GM12878 (cell line): Measurements from ENCODE around the gene DDX39A. TPM values are rescaled to one million over a fixed set of nuclear protein-coding genes. Genes with fewer than 3 reads are reported as not detected.

Experiments
- ATAC-seq: fragments of 200-7000 bp; cut with Tn5 transposase; 3 replicates; pipeline ENCODE4 v1.9.1; 2020; ENCODE audit warnings: mild to moderate bottlenecking, moderate library complexity
- BruUV-seq: library from RNA; stranded (reverse); fragments of 400-500 nt; replicated peaks from 2 replicates; lab custom pipeline; 2021; lab: Mats Ljungman, UMichigan
- CTCF ChIA-PET: fragments of 300-600 bp; sonication (Branson Sonifier 250); formaldehyde crosslinking; extraction: SDS; loops from one replicate; lab custom pipeline; 2021; ENCODE audit warnings: inconsistent platforms; lab: Yijun Ruan, JAX
- POLR2A ChIA-PET: fragments of 350-600 bp; formaldehyde crosslinking; extraction: SDS; loops from one replicate; lab custom pipeline; 2021; ENCODE audit warnings: inconsistent platforms; lab: Charles Lee
- RAD21 ChIA-PET: fragments of 300-600 bp; sonication (Branson Sonifier 250); formaldehyde crosslinking; loops from one replicate; lab custom pipeline; 2023; ENCODE audit warnings: antibody characterized with exemption; ENCODE audit not compliant: unreplicated experiment; lab: Charles Lee
- SMC1A ChIA-PET: fragments of 300-600 bp; sonication (Branson Sonifier 250); formaldehyde crosslinking; loops from one replicate; lab custom pipeline; 2023; ENCODE audit not compliant: unreplicated experiment, uncharacterized antibody; lab: Charles Lee
- DNase-seq: peaks from one replicate; pipeline ENCODE4 v3.0.0-alpha.2; 2011; ENCODE audit warnings: low read depth, low spot score
- FAIRE-seq: peaks from 3 replicates; lab custom pipeline; 2011; peaks lifted over from hg19 to GRCh38; lab: Jason Lieb, UNC
- H2AFZ ChIP-seq: 2 replicates; pipeline ENCODE4 v1.6.0; 2011; ENCODE audit warnings: low read depth, low read length, control low read depth; ENCODE audit not compliant: control insufficient read depth
- H3K27ac ChIP-seq: 2 replicates; pipeline ENCODE4 v1.5.1; 2011; ENCODE audit warnings: control low read depth; ENCODE audit not compliant: control insufficient read depth, insufficient read depth
- H3K27me3 ChIP-seq, 2 experiments: replicated peaks in 1 of 2; 2 replicates each; pipeline versions ENCODE4 v1.6.0 to v1.6.1; 2011; ENCODE audit warnings: low read length in 1 of 2; ENCODE audit not compliant: control insufficient read depth in 2 of 2, insufficient read depth in 2 of 2
- H3K36me3 ChIP-seq, 2 experiments: 2 replicates each; pipeline ENCODE4 v1.5.1; 2011; ENCODE audit warnings: low read length in 1 of 2; ENCODE audit not compliant: control insufficient read depth in 2 of 2, insufficient read depth in 2 of 2
- H3K4me1 ChIP-seq: 2 replicates; pipeline ENCODE4 v1.6.1; 2011; ENCODE audit warnings: mild to moderate bottlenecking, low read length, moderate library complexity, mixed read lengths; ENCODE audit not compliant: control insufficient read depth, insufficient read depth
- H3K4me2 ChIP-seq: 2 replicates; pipeline ENCODE4 v1.6.0; 2011; ENCODE audit warnings: control low read depth; ENCODE audit not compliant: control insufficient read depth, insufficient read depth
- H3K4me3 ChIP-seq: fragments of 200-600 bp; sonication (generic); 2 replicates; pipeline ENCODE4 v1.5.1; 2016
- H3K79me2 ChIP-seq: 2 replicates; pipeline ENCODE4 v1.6.0; 2011; ENCODE audit warnings: low read length; ENCODE audit not compliant: control insufficient read depth, insufficient read depth
- H3K9ac ChIP-seq: 2 replicates; pipeline ENCODE4 v1.8.0; 2011; ENCODE audit warnings: low read length, control low read depth, mixed read lengths; ENCODE audit not compliant: control insufficient read depth, insufficient read depth
- H3K9me3 ChIP-seq: replicated peaks from 3 replicates; pipeline ENCODE4 v1.5.1; 2011; ENCODE audit warnings: mild to moderate bottlenecking, low read length; ENCODE audit not compliant: control insufficient read depth, insufficient read depth
- H4K20me1 ChIP-seq: 2 replicates; pipeline ENCODE4 v1.6.0; 2011; ENCODE audit not compliant: control insufficient read depth, insufficient read depth
- MTA3 ChIP-seq: IDR thresholded peaks from 2 replicates; pipeline ENCODE4 v1.6.1; 2012; ENCODE audit warnings: low read length, inconsistent platforms, borderline replicate concordance
- WGBS: methylation state at CpG from one replicate; pipeline ENCODE4 v1.1.6; 2016; ENCODE audit warnings: low lambda C conversion rate; ENCODE audit not compliant: insufficient replicate concordance, insufficient coverage; ENCODE audit errors: missing lambda C conversion rate; 5-methylcytosine and 5-hydroxymethylcytosine counted together
- in situ Hi-C: fragments of 300-500 bp; cut with MboI; formaldehyde crosslinking; loops from 9 replicates; pipeline ENCODE4 v1.14.3; 2018; ENCODE audit warnings: mixed read lengths
- intact Hi-C: fragments of 100-400 bp; cut with micrococcal nuclease; formaldehyde crosslinking; loops from one replicate; pipeline ENCODE4 v1.14.2; 2022; ENCODE audit not compliant: unreplicated experiment
- polyA plus RNA-seq, 11 experiments: library from polyadenylated mRNA; depleted of rRNA in 4 of 11; unstranded in 6 of 11; stranded (reverse) in 5 of 11; fragments of >200 nt; fragmentation: Nextera tagmentation in 4 of 11; fragmentation: Illumina TruSeq in 1 of 11; extraction: Ambion mirVana in 4 of 11; extraction: Trizol in 1 of 11; gene quantifications; 1 replicate in 1 of 11; 2 replicates in 10 of 11; pipeline versions ENCODE4 v1.2.1 to v1.2.3, GENCODE V29; 2011 to 2016; ENCODE audit warnings: inconsistent platforms in 2 of 11, missing spikeins in 2 of 11, low read depth in 1 of 11
- total RNA-seq, 4 experiments: library from RNA; depleted of rRNA in 3 of 4; stranded (reverse); fragments of >200 nt in 3 of 4; fragmentation: Illumina TruSeq in 1 of 4; extraction: Trizol in 1 of 4; gene quantifications; 2 replicates each; pipeline versions ENCODE4 v1.2.1 to v1.2.3, GENCODE V29; 2013 to 2021
- TF ChIP-seq, protein P1 (sequence below): fragments of 450-650 bp; IDR thresholded peaks from 2 replicates; pipeline ENCODE4 v1.6.1; 2017; ENCODE audit warnings: mild to moderate bottlenecking

Gene DDX39A
- total and polyA plus RNA-seq, 10 of the 15 experiments (the other 5 are each of a cell fraction or from before 2014, with no cell fraction given) = 113 to 378 (median 224) TPM

DNA sequence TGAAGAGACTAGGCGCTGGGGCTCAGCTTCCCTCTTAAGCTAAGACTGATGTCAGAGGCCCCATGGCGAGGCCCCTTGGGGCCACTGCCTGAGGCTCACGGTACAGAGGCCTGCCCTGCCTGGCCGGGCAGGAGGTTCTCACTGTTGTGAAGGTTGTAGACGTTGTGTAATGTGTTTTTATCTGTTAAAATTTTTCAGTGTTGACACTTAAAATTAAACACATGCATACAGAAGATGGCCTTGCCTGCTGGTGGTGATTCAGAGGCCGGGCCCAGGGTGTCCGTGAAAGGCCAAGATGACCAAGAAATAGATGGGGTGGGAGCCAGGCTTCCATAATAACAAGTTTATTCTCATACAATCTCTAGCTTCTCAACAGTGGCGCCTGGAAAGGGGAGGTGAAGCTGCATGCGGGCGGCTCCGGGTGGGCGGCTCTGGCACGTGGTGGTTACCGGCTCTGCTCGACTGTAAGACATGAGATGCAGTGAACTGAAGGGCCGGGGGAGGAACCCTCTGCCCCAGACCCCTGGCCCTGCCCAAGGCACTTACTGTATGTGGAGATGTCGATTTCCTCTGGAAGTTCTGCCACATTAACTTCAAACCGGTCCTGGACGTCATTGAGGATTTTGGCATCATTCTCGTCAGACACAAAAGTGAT, 10.5 kb downstream of the DDX39A start:
- no peaks in the 10 kb centered on the region for H3K27me3 ChIP-seq
- no peak overlapping the region for H3K27ac ChIP-seq
- ChIA-PET POLR2A (no interaction called here), RAD21 (interaction anchor here (4.6 kb wide), 1 partner anchor 47 kb away, joined by 94 read pairs; no protein-coding TSS in a partner anchor), CTCF (no interaction called here), SMC1A (interaction anchor here (2.8 kb wide), 1 partner anchor 52 kb away, joined by 16 read pairs; no protein-coding TSS in a partner anchor)
- peaks cover 18% of the 10 kb centered on the region for H3K79me2 ChIP-seq
- TF ChIP-seq MTA3 = no peak
- TF ChIP-seq, protein P1, sequence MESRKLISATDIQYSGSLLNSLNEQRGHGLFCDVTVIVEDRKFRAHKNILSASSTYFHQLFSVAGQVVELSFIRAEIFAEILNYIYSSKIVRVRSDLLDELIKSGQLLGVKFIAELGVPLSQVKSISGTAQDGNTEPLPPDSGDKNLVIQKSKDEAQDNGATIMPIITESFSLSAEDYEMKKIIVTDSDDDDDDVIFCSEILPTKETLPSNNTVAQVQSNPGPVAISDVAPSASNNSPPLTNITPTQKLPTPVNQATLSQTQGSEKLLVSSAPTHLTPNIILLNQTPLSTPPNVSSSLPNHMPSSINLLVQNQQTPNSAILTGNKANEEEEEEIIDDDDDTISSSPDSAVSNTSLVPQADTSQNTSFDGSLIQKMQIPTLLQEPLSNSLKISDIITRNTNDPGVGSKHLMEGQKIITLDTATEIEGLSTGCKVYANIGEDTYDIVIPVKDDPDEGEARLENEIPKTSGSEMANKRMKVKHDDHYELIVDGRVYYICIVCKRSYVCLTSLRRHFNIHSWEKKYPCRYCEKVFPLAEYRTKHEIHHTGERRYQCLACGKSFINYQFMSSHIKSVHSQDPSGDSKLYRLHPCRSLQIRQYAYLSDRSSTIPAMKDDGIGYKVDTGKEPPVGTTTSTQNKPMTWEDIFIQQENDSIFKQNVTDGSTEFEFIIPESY = 0 out of 2 replicates have a peak, but pooled peaks have one; percentile 7
- no TSS peak for BruUV-seq
- DNase-seq (no peak), ATAC-seq (no peak), FAIRE-seq (no peak)
- H3K36me3 ChIP-seq = peaks cover 34 to 73% of the 10 kb centered on the region in 2 experiments
- H3K4me2 ChIP-seq = no peak overlapping the region
- peaks cover 11% of the 10 kb centered on the region; the same call in 1 of the 2 replicates for H4K20me1 ChIP-seq
- in situ Hi-C loops = no loop called here
- whole genome bisulfite sequencing = 66% methylated on average over 19 of the region's 20 CpGs
- no peak overlapping the region for H2AFZ ChIP-seq
- intact Hi-C loops = loop anchor here (5.0 kb wide), 1 partner anchor 271 kb away; the partner anchor contains the start of gene ASF1B
- no peaks in the 10 kb centered on the region; the same call in 2 of the 3 replicates for H3K9me3 ChIP-seq
- no peak overlapping the region for H3K4me3 ChIP-seq
- no peak overlapping the region for H3K9ac ChIP-seq
- no peaks in the 10 kb centered on the region for H3K4me1 ChIP-seq
